ENCODE data around the gene MAPK10. TPM values are rescaled to one million over a fixed set of nuclear protein-coding genes. Genes with fewer than 3 reads are reported as not detected.

MAPK10 gene
- total and polyA plus RNA-seq, 8 donors, result 1.4 to 103 (median 15.0) TPM

- Histone ChIP-seq H3K36me3 (no peaks in the 10 kb centered on the region), H3K27ac (no peak overlapping the region), H3K4me1 (no peaks in the 10 kb centered on the region), H3K4me3 (no peak overlapping the region), H3K9me3 (no peaks in the 10 kb centered on the region), H3K27me3 (no peaks in the 10 kb centered on the region)
- intact Hi-C loops (cut with DNase I; ENCODE audit: low total_unique reads), result no loop called here
- no peak for DNase-seq
- 66 to 84% (median 76%) methylated on average over 2 of the region's 2 CpGs for WGBS, 5 donors
- TF ChIP-seq CTCF (IDR thresholded peaks at IDR 0.05) (no peak), POLR2A (IDR thresholded peaks at IDR 0.05) (no peak), POLR2AphosphoS5 (IDR thresholded peaks at IDR 0.05) (no peak), EP300 (IDR thresholded peaks at IDR 0.05) (no peak)
These were observed 207.4 kb downstream of the MAPK10 start for GRCh38 chr4:86152454-86152853.

GRCh38 chr4:86151196-86151595, 208.7 kb downstream of the MAPK10 start:
- WGBS, 5 donors, result 84 to 89% (median 87%) methylated on average over 3 of the region's 3 CpGs
- no peak for TF ChIP-seq CTCF (IDR thresholded peaks at IDR 0.05)
- no peak for TF ChIP-seq EP300 (IDR thresholded peaks at IDR 0.05)
- no peak for TF ChIP-seq POLR2AphosphoS5 (IDR thresholded peaks at IDR 0.05)
- TF ChIP-seq POLR2A (IDR thresholded peaks at IDR 0.05), result no peak
- H3K27me3 ChIP-seq, result no peaks in the 10 kb centered on the region
- no peak for DNase-seq
- H3K4me1 ChIP-seq, result no peaks in the 10 kb centered on the region
- H3K4me3 ChIP-seq, result no peak overlapping the region
- intact Hi-C loops (cut with DNase I; ENCODE audit: low total_unique reads), result no loop called here
- no peak overlapping the region for H3K27ac ChIP-seq
- H3K36me3 ChIP-seq, result no peaks in the 10 kb centered on the region
- no peaks in the 10 kb centered on the region for H3K9me3 ChIP-seq

GRCh38 chr4:86141161-86141560, 218.7 kb downstream of the MAPK10 start:
- Histone ChIP-seq H3K9me3 (no peaks in the 10 kb centered on the region), H3K4me3 (no peak overlapping the region), H3K27me3 (no peaks in the 10 kb centered on the region), H3K27ac (no peak overlapping the region), H3K36me3 (no peaks in the 10 kb centered on the region), H3K4me1 (no peaks in the 10 kb centered on the region)
- TF ChIP-seq CTCF (IDR thresholded peaks at IDR 0.05) (no peak), POLR2A (IDR thresholded peaks at IDR 0.05) (no peak), EP300 (IDR thresholded peaks at IDR 0.05) (no peak), POLR2AphosphoS5 (IDR thresholded peaks at IDR 0.05) (no peak)
- DNase-seq, result no peak
- intact Hi-C loops (cut with DNase I; ENCODE audit: low total_unique reads), result no loop called here
- WGBS, 5 donors, result 91 to 100% (median 98%) methylated on average over 1 of the region's 1 CpG

- intact Hi-C loops (cut with DNase I; ENCODE audit: low total_unique reads), result no loop called here
- 91 to 96% (median 94%) methylated on average over 4 of the region's 4 CpGs for WGBS, 5 donors
- no peak for DNase-seq
- H3K4me3 ChIP-seq, result no peak overlapping the region
- H3K4me1 ChIP-seq, result no peaks in the 10 kb centered on the region
- no peak for TF ChIP-seq CTCF (IDR thresholded peaks at IDR 0.05)
- TF ChIP-seq POLR2AphosphoS5 (IDR thresholded peaks at IDR 0.05), result no peak
- no peak for TF ChIP-seq POLR2A (IDR thresholded peaks at IDR 0.05)
- no peaks in the 10 kb centered on the region for H3K27me3 ChIP-seq
- no peaks in the 10 kb centered on the region for H3K36me3 ChIP-seq
- H3K27ac ChIP-seq, result no peak overlapping the region
- H3K9me3 ChIP-seq, result peaks cover 0 to 5% (median 2%) of the 10 kb centered on the region in 4 donors
These were observed 227.4 kb downstream of the MAPK10 start for GRCh38 chr4:86132468-86132867.
